Activated naive CD4-positive, alpha-beta T cell treated with anti-CD3 and anti-CD28 coated beads, Interleukin-2, amount 50 U/mL, for 24 hours (primary cell): ENCODE measurements around the gene EPN2.
"Not testable (repeated sequence)": the region's sequence is repeated elsewhere in the genome, so short reads cannot be mapped to it uniquely, and the experiment has no call there.

Experiments
- H3K27ac Mint-ChIP-seq: one replicate; pipeline ENCODE4 v1.8.0; 2021; ENCODE audit warnings: mild to moderate bottlenecking, mixed read lengths
- H3K27me3 Mint-ChIP-seq: one replicate; pipeline ENCODE4 v1.8.0; 2021; ENCODE audit warnings: mixed read lengths
- H3K36me3 Mint-ChIP-seq: one replicate; pipeline ENCODE4 v1.8.0; 2021; ENCODE audit warnings: mixed read lengths
- H3K4me1 Mint-ChIP-seq: one replicate; pipeline ENCODE4 v1.8.0; 2021; ENCODE audit warnings: mixed read lengths
- H3K4me3 Mint-ChIP-seq: one replicate; pipeline ENCODE4 v1.8.0; 2021; ENCODE audit warnings: mild to moderate bottlenecking, mixed read lengths
- H3K9me3 Mint-ChIP-seq: one replicate; pipeline ENCODE4 v1.8.0; 2021; ENCODE audit warnings: mixed read lengths

EPN2 gene

GRCh38 chr17:19237139-19237388 is at the start of gene EPN2:
TSS of gene EPN2 (plus strand) at chr17:19237366. CDS start at chr17:19283120, 45,754 bp downstream.
- H3K36me3 Mint-ChIP-seq, H3K27me3 Mint-ChIP-seq, H3K4me1 Mint-ChIP-seq, H3K9me3 Mint-ChIP-seq: not testable (repeated sequence)
- H3K4me3 Mint-ChIP-seq: peak within 1 kb of the TSS; percentile 90
- peak within 1 kb of the TSS; percentile 41 for H3K27ac Mint-ChIP-seq

- not testable (repeated sequence) for H3K27ac Mint-ChIP-seq, H3K27me3 Mint-ChIP-seq, H3K36me3 Mint-ChIP-seq, H3K4me3 Mint-ChIP-seq, H3K4me1 Mint-ChIP-seq, H3K9me3 Mint-ChIP-seq
These were observed 49.0 kb upstream of the EPN2 start for GRCh38 chr17:19187883-19188869.

- not testable (repeated sequence) for H3K9me3 Mint-ChIP-seq, H3K36me3 Mint-ChIP-seq, H3K27ac Mint-ChIP-seq, H3K27me3 Mint-ChIP-seq, H3K4me1 Mint-ChIP-seq, H3K4me3 Mint-ChIP-seq
These were observed 48.1 kb upstream of the EPN2 start for GRCh38 chr17:19188870-19189708.

GRCh38 chr17:19189781-19190405 is 47.3 kb upstream of the EPN2 start:
- not testable (repeated sequence) for H3K27ac Mint-ChIP-seq, H3K9me3 Mint-ChIP-seq, H3K4me3 Mint-ChIP-seq, H3K27me3 Mint-ChIP-seq, H3K4me1 Mint-ChIP-seq, H3K36me3 Mint-ChIP-seq

- not testable (repeated sequence) for H3K9me3 Mint-ChIP-seq, H3K4me1 Mint-ChIP-seq, H3K27ac Mint-ChIP-seq, H3K4me3 Mint-ChIP-seq, H3K27me3 Mint-ChIP-seq, H3K36me3 Mint-ChIP-seq
These were observed 40.6 kb upstream of the EPN2 start for GRCh38 chr17:19196382-19197204.

- H3K27me3 Mint-ChIP-seq, H3K36me3 Mint-ChIP-seq, H3K9me3 Mint-ChIP-seq, H3K27ac Mint-ChIP-seq, H3K4me3 Mint-ChIP-seq, H3K4me1 Mint-ChIP-seq: not testable (repeated sequence)
These were observed 34.7 kb upstream of the EPN2 start for GRCh38 chr17:19202448-19202847.

- not testable (repeated sequence) for H3K36me3 Mint-ChIP-seq, H3K4me1 Mint-ChIP-seq, H3K27ac Mint-ChIP-seq, H3K9me3 Mint-ChIP-seq, H3K4me3 Mint-ChIP-seq, H3K27me3 Mint-ChIP-seq
These were observed 33.7 kb upstream of the EPN2 start for GRCh38 chr17:19203429-19203828.

GRCh38 chr17:19215074-19215860 is 21.9 kb upstream of the EPN2 start:
- H3K9me3 Mint-ChIP-seq, H3K4me1 Mint-ChIP-seq, H3K36me3 Mint-ChIP-seq, H3K27ac Mint-ChIP-seq, H3K4me3 Mint-ChIP-seq, H3K27me3 Mint-ChIP-seq: not testable (repeated sequence)

GRCh38 chr17:19216148-19216926 is 20.8 kb upstream of the EPN2 start:
- not testable (repeated sequence) for H3K27me3 Mint-ChIP-seq, H3K4me1 Mint-ChIP-seq, H3K27ac Mint-ChIP-seq, H3K36me3 Mint-ChIP-seq, H3K9me3 Mint-ChIP-seq, H3K4me3 Mint-ChIP-seq

GRCh38 chr17:19218914-19219313 is 18.3 kb upstream of the EPN2 start:
- not testable (repeated sequence) for H3K9me3 Mint-ChIP-seq, H3K27ac Mint-ChIP-seq, H3K36me3 Mint-ChIP-seq, H3K4me1 Mint-ChIP-seq, H3K4me3 Mint-ChIP-seq, H3K27me3 Mint-ChIP-seq

- H3K27ac Mint-ChIP-seq, H3K36me3 Mint-ChIP-seq, H3K4me3 Mint-ChIP-seq, H3K4me1 Mint-ChIP-seq, H3K9me3 Mint-ChIP-seq, H3K27me3 Mint-ChIP-seq: not testable (repeated sequence)
These were observed 17.8 kb upstream of the EPN2 start for GRCh38 chr17:19219384-19219783.

GRCh38 chr17:19220195-19220594 is 17.0 kb upstream of the EPN2 start:
- H3K4me3 Mint-ChIP-seq, H3K4me1 Mint-ChIP-seq: not testable (repeated sequence)

GRCh38 chr17:19226610-19227588 is 10.3 kb upstream of the EPN2 start:
- not testable (repeated sequence) for H3K4me1 Mint-ChIP-seq, H3K27ac Mint-ChIP-seq

More at GRCh38 chr17:19220195-19220594, 17.0 kb upstream of the EPN2 start:
- not testable (repeated sequence) for H3K27ac Mint-ChIP-seq, H3K36me3 Mint-ChIP-seq, H3K9me3 Mint-ChIP-seq, H3K27me3 Mint-ChIP-seq

More at GRCh38 chr17:19226610-19227588, 10.3 kb upstream of the EPN2 start:
- H3K9me3 Mint-ChIP-seq, H3K27me3 Mint-ChIP-seq, H3K36me3 Mint-ChIP-seq, H3K4me3 Mint-ChIP-seq: not testable (repeated sequence)
